ENCODE data around the gene ZNF385A.

- TF ChIP-seq CTCF (conservative IDR thresholded peaks at IDR 0.05; ENCODE audit: low read length) = no peak
- TF ChIP-seq EZH2phosphoT487 (IDR thresholded peaks at IDR 0.05; ENCODE audit: borderline replicate concordance, low read depth, low read length) = no peak
Observed at GRCh38 chr12:54369597-54370131, 14.9 kb downstream of the ZNF385A start.

Measured in OCI-LY7 (cell line).